WI38 (cell line): Measurements from ENCODE around the gene HDX.
"Not testable (repeated sequence)": the region's sequence is repeated elsewhere in the genome, so short reads cannot be mapped to it uniquely, and the experiment has no call there.

ENCODE experiments used
- H3K4me3 ChIP-seq: 2 replicates; pipeline ENCODE4 v1.5.1; 2011; ENCODE audit warnings: low read depth, mild to moderate bottlenecking, control low read depth, low read length
- TF ChIP-seq, protein P1 (sequence below): IDR thresholded peaks from 2 replicates; pipeline ENCODE4 v1.5.1; 2012; ENCODE audit warnings: low read depth, mild to moderate bottlenecking, control low read depth, low read length

The HDX gene

DNA sequence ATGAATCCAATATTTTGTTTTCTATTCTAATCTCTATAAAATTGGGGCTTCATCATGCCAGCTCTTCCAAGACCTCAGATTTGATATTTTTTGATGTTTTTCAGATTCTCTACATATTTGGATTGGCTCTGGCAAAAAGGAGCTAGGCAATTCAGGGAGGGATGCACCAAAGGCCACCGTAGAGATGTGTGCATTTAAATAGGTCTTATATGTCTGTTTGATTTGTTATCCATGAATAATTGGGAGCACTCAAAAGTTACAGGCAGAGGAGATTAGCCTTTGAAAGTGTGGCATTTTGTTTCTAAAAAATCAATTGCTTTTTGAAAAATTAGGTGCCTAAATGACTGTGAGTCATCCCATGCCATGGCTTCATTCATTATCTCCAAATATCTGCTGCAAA is 167.1 kb downstream of the HDX start:
- TF ChIP-seq, protein P1, sequence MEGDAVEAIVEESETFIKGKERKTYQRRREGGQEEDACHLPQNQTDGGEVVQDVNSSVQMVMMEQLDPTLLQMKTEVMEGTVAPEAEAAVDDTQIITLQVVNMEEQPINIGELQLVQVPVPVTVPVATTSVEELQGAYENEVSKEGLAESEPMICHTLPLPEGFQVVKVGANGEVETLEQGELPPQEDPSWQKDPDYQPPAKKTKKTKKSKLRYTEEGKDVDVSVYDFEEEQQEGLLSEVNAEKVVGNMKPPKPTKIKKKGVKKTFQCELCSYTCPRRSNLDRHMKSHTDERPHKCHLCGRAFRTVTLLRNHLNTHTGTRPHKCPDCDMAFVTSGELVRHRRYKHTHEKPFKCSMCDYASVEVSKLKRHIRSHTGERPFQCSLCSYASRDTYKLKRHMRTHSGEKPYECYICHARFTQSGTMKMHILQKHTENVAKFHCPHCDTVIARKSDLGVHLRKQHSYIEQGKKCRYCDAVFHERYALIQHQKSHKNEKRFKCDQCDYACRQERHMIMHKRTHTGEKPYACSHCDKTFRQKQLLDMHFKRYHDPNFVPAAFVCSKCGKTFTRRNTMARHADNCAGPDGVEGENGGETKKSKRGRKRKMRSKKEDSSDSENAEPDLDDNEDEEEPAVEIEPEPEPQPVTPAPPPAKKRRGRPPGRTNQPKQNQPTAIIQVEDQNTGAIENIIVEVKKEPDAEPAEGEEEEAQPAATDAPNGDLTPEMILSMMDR = no peak
- H3K4me3 ChIP-seq = no peak overlapping the region

DNA sequence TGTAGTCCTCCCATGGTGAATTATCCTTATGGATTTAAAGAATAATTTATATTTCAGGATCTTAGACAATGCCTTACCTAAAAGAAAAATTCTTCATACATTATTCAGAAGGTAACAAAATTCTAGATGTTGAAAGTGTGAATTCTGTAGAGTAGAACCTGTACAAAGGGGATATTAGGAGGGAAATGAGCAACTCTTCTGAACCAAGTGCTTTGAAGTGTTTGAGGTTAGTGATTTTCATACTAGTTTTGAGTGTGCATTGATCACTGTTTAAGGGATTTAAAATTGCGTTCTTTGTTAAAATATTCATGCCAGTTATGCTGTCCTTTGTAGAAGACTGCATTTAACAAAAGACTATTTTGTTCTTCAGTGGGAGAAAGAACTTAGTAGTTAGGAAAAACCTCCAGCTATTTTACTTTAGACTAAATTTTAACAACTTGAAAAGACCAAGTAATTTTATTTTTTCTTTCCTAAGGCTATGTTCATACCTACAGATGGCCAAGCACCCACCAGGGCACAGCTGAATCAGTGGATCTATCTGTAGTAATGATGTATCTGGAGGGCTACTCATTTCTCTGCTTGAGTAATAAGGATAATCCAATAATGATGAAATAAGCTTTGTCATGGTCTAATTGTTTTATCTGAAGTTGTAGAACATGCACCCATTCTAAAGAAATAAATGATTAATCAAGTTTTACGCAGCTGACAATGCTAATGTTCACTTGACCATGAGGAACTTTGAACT is 180.0 kb downstream of the HDX start:
- H3K4me3 ChIP-seq = no peak overlapping the region
- TF ChIP-seq, protein P1 = no peak

DNA sequence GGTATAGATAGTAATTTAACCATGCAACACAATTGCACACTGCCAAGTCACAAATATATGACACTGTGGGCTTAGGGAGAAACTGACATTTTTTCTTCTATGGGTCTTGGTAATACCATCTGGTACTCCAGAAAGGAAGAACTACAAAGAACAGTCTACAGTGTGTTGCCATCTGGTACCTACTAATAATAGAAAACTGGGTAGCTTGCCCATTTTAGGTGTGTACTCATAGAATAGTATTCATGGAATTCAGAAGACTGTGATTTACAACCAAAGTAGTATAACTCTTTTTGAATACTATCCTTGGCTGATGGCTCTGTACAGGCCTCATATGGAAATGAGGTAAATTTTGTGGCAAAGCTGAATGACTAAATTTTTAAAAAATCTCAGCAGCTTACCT is 181.6 kb downstream of the HDX start:
- H3K4me3 ChIP-seq = no peak overlapping the region
- TF ChIP-seq, protein P1 = no peak

DNA sequence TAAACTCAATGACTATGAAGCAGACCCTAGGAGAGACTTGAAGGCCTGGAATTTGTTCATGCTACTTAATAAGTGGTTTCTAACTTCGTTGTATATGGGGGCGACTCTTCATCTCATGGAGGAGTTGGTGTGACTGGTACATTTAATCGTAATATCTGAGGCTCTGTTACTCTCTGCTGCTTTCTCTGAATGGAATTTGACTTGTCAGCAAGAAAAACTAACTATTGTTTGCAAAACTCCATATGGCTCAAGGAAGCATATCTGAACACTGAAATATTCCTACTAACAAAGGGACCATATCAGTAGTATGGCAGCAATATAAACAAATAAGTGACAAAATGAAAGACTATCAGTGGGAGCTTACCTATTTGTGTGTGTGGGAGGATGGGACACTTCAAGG is 182.2 kb downstream of the HDX start:
- TF ChIP-seq, protein P1 = no peak

DNA sequence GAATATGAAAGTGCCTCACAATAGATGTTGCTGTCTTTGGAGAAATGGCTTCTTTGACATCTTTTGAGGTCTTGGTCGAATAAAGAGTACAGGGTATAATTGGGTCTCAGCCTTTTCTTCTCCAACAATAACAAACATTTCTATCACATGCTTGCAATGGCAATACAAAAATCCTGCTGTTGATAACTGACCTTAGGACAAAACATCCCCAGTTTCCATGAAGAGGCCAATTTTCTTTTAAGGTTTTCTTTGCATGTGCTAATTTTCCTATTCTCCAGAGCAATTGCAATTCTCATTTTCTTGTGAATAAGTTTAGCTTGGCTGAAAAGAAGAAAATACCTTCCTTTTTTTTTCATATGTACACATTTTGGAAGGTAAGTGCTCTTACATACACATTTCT is 183.6 kb downstream of the HDX start:
- no peak overlapping the region for H3K4me3 ChIP-seq
- TF ChIP-seq, protein P1 = no peak

More for the DNA sequence above, 182.2 kb downstream of the HDX start:
- no peak overlapping the region for H3K4me3 ChIP-seq

DNA sequence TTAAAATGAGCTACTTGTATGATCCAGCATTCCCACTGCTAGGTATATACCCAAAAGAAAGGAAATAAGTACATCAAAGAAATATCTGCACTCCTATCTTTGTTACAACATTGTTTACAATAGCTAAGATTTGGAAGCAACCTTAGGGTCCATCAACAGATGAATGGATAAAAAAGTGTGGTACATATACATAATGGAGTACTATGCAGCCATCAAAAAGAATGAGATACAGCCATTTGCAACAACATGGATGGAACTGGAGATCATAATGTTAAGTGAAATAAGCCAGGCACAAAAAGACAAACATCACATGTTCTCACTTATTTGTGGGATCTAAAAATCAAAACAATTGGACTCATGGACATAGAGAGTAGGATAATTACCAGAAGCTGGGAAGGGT is 186.3 kb downstream of the HDX start:
- H3K4me3 ChIP-seq = not testable (repeated sequence)
